ENCODE data around the gene REV1. TPM values are rescaled to one million over a fixed set of nuclear protein-coding genes. Genes with fewer than 3 reads are reported as not detected.
"Not testable (repeated sequence)": the region's sequence is repeated elsewhere in the genome, so short reads cannot be mapped to it uniquely, and the experiment has no call there.

REV1 gene
- total RNA-seq, 2 donors from 2014 or later: 40.8 to 44.0 TPM

DNA sequence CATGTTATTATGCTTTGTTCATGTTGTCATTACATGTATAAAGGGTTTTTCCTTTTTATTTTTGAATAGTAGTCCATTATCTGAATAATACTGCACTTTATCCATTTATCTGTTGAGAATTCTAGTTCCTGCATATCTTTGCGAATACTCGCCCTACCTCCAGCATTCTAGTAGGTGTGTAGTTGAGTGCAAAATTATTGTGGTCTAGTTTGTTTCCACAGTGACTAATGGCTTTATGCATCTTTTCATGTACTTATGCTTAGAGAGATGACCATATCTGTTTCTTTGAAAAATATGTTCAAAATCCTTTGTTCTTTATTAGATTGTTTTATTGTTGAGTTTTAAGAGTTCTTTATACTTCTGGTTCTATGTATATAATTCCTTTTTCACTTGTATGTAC, 103.8 kb downstream of the REV1 start:
- intact Hi-C loops (cut with DNase I, micrococcal nuclease): no loop called here
- ATAC-seq (no peak), DNase-seq (no peak)

DNA sequence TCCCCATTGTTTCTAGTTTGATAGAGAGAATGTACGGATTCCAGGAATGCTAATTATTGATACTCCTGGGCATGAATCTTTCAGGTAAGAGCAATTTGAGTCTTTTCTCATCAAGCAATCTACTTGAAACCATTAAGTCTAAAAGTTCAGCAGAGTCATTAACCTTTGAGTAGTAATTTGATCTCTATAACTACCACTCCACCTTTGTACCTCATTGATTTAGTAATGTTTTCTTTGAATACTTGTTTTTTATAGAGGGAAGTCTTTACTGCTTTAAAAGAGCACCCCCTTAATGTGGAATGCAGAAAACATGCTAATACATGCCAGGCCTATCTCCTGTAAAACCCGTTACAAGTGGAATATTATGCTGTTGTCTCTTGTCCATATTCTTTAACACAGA, 107.7 kb downstream of the REV1 start:
- DNase-seq (no peak), ATAC-seq (no peak)
- intact Hi-C loops (cut with DNase I, micrococcal nuclease): no loop called here

DNA sequence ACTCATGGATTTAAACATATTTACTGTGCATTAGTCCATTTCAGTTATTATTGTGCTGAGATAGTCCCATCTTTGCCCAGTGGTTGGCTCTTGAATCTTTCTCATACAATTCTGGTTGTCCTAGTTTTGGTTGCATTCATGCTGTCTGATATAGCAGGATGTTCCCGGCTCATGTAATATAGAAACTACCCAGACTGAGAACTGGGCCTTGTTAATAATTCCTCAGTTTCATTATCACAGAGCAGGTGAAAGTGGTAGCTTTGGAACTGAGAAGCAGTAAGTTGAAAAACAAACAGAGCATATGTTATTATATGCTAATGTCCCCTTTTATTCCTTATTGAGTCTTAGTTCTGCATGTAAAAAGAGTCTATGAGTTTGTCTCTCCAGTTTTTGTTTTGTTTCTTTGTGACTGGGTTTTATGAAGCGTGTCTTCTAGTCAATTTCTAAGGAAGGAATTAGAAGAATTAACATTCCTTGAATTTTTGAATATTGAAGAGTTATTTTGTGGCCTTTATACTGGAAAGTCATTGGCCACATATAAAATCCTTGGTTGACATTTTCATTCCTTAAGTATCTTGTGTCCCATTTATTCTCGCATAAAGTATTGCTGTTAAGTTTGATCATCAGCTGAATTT, 109.3 kb downstream of the REV1 start:
- intact Hi-C loops (cut with DNase I, micrococcal nuclease): no loop called here
- no peak for DNase-seq
- ATAC-seq: no peak

DNA sequence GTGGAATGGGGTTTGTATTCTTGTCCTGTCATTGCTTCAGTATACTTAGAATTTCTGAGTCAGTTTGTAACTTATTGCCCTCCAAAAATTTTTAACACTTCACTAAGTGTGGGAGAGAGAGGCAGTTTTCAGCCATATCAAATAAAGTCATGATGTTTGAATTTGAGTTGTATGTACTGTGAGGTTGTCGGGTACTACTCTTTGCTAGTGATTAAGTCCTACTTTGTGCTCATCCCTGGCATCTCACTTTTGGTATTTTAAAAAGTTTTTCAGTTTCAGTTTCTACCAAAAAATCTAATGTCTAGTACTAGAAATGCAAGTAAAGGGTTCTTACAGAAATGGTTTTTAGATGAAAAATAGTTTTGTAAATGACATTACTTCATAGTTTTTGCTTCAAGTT, 111.9 kb downstream of the REV1 start:
- DNase-seq: no peak
- intact Hi-C loops (cut with DNase I, micrococcal nuclease): no loop called here
- ATAC-seq: no peak

DNA sequence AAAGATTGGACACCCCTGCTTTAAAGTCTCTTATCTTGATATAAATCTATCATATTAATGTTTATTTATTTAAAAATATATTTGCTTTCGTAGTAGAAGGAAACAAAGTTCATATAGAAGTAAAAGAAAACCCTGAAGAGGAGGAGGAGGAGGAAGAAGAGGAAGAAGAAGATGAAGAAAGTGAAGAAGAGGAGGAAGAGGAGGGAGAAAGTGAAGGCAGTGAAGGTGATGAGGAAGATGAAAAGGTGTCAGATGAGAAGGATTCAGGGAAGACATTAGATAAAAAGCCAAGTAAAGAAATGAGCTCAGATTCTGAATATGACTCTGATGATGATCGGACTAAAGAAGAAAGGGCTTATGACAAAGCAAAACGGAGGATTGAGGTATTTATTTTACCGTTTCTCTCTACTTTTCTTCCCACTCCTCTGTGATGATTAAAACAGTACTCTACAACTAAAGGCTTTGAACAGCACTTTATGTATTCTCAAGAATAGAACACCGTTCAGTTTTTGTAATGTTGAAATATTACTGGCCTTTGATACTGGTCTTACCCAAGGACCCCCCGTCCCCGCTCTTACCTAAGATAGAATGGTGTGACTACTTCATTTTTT, 113.5 kb downstream of the REV1 start:
- no peak for DNase-seq
- no peak for ATAC-seq
- intact Hi-C loops (cut with DNase I, micrococcal nuclease): no loop called here

DNA sequence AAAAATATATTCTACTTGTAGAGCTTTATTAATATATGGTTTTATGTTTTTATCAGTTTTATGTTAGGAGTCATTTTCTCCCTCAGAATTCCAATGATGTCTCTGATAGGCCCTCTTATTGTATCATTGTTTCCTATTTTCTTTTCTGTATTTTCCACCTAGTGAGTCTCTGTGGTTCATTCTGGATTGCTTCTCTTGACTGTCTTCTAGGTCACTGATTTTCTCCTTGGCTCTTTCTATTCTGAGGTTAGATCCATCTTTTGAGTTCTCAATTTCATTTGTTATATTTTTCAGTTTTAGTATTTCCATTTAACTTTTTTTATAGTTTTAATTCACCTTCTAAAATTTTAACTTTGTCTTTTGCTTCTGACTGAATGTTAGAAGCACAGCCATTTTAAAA, 115.1 kb downstream of the REV1 start:
- intact Hi-C loops (cut with DNase I, micrococcal nuclease): no loop called here
- ATAC-seq (no peak), DNase-seq (no peak)

DNA sequence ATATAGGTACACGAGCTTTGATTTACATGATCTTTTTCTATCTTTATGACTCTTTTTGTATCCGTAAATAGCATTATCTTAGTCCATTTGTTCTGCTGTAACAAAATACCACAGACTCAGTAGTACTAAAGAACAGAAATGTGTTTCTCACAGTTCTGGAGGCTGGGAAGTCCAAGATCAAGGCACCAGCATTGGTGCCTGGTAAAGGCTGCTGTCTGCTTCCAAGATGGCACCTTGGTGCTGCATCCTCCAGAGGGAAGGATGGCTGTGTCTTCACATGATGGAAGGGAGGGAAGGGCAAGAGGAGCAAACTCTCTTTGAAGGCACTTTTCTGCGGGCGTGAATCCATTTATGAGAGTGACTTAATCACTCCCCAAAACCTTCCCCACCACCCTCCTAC, 116.7 kb downstream of the REV1 start:
- DNase-seq (no peak), ATAC-seq (no peak)
- intact Hi-C loops (cut with DNase I, micrococcal nuclease): no loop called here

DNA sequence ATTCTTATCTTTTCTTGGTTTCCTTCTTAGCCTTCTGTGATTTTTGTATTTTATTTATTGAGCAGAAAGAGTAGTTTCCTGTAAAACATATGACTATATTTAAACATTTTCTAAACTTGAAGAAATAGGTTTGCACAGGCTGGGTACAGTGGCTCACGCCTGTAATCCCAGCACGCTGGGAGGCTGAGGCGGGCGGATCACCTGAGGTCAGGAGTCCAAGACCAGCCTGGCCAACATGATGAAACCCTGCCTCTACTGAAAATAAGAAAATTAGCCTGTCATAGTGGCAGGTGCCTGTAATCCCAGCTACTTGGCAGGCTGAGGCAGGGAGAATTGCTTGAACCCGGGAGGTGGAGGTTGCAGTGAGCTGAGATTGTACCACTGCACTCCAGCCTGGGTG, 121.0 kb downstream of the REV1 start:
- DNase-seq; intact Hi-C loops (cut with DNase I, micrococcal nuclease); ATAC-seq: not testable (repeated sequence)

DNA sequence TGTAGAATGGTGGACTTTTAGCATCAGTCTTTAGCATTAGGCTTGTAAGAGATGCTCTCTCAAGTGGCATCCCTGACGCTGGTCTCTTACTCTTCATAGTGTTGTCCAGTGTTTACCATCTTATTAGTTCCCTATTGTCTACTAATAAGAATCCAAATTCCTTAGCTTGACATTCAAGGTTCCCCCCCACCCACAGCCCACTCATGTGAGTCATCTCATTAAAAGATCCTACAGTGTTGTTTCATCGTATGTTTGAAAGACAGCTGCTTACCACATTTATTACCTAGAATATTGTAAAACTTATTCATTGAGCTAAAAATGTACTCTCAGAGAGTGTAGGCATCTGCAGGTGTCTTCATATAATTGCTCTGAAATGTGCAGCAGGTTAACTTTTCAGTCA, 124.2 kb downstream of the REV1 start:
- DNase-seq: no peak
- no peak for ATAC-seq
- intact Hi-C loops (cut with DNase I, micrococcal nuclease): no loop called here

DNA sequence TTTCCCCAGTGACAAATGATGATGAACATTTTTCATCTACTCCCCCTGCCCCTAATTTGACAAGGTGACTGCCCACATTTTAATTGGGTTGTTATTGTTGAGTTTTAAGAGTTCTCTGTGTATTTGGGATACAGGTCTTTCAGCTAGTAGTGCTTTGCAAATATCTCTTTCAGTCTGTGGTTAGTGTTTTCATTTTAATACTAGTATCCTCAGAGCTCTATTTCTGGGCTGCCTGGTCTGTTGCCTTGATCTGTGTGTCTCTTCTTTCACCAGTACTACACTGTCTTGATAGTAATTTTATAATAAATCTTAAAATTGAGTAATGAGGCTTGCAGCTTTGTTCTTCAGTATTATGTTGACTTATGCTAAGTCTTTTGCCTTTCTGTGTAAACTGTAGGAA, 133.0 kb downstream of the REV1 start:
- DNase-seq: no peak
- intact Hi-C loops (cut with DNase I, micrococcal nuclease): no loop called here
- no peak for ATAC-seq

DNA sequence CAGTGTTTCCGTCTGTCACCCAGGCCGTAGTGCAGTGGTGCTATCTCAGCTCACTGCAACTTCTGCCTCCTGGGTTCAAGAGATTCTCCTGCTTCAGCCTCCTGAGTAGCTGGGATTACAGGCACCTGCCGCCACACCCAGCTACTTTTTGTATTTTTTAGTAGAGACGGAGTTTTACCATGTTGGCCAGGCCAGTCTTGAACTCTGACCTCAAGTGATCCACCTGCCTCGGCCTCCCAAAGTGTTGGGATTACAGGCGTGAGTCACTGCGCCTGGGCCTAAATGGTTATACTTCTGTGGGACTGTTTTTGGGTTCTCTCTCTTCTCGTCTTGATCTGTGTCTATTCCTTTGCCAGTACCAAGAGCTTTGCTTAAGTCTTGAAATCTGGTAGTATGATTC, 135.0 kb downstream of the REV1 start:
- DNase-seq; intact Hi-C loops (cut with DNase I, micrococcal nuclease); ATAC-seq: not testable (repeated sequence)

DNA sequence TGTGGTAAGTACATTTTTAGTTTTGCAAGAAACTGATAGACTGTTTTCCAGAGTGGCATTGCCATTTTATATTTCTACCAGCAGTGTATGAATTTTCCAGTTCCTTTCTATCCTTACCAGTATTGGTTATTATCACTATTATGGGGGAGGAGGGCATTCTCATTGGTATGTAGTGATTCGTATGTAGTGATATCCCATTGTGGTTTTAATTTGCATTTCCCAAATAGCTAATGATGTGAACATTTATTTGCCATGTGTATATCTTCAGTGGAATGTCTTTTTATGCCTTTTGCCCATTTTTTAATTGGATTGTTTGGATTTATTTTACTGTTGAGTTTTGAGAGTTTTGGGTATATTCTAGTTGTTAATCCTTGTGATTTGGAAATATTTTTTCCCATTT, 135.7 kb downstream of the REV1 start:
- ATAC-seq (no peak), DNase-seq (no peak)
- intact Hi-C loops (cut with DNase I, micrococcal nuclease): no loop called here

Other genes starting within 250 kb of the REV1 start
- gene LYG2, start 234.4 kb downstream of the REV1 start, total RNA-seq: not detected
- 1 to 10 TPM in 1 of 2 donors, under 1 TPM in 1; 0.55 to 1.2 TPM for gene LYG1, start 188.8 kb downstream of the REV1 start, total RNA-seq
- gene TXNDC9, start 153.7 kb downstream of the REV1 start, total RNA-seq: 10 to 100 TPM; 27.9 to 29.4 TPM
- 10 to 100 TPM; 24.3 to 33.0 TPM for gene EIF5B, start 152.6 kb downstream of the REV1 start, total RNA-seq

Measured in left colon (tissue), 2 donors.